ENCODE results near the gene FOXC1.
A peak's percentile ranks its signal among the peaks of the same experiment; 100 is the strongest.

Gene FOXC1

GRCh38 chr6:1600063-1600763 is 9.5 kb upstream of the FOXC1 start:
- DNase-seq: no peak

- no peak for DNase-seq
Measured at GRCh38 chr6:1600764-1601157, 9.0 kb upstream of the FOXC1 start.

- no peak for DNase-seq
Measured at GRCh38 chr6:1601158-1602048, 8.3 kb upstream of the FOXC1 start.

- DNase-seq: no peak
Measured at GRCh38 chr6:1602049-1602713, 7.5 kb upstream of the FOXC1 start.

GRCh38 chr6:1603708-1604107 is 6.0 kb upstream of the FOXC1 start:
- DNase-seq: no peak

GRCh38 chr6:1604158-1605003 is 5.3 kb upstream of the FOXC1 start:
- DNase-seq: peak; percentile 29 to 47

GRCh38 chr6:1605004-1605892 is 4.5 kb upstream of the FOXC1 start:
- no peak for DNase-seq

GRCh38 chr6:1605893-1606779 is 3.6 kb upstream of the FOXC1 start:
- DNase-seq: no peak

GRCh38 chr6:1606780-1607515 is 2.8 kb upstream of the FOXC1 start:
- no peak for DNase-seq

GRCh38 chr6:1607516-1608221 is 2.0 kb upstream of the FOXC1 start:
- no peak for DNase-seq

GRCh38 chr6:1608222-1609040 is 1.3 kb upstream of the FOXC1 start:
- no peak for DNase-seq

GRCh38 chr6:1609041-1609647 is 571 bp upstream of the FOXC1 start:
- DNase-seq: no peak

- no peak for DNase-seq
Measured at GRCh38 chr6:1610497-1611321, 994 bp downstream of the FOXC1 start.

GRCh38 chr6:1611322-1611571 is 1.5 kb downstream of the FOXC1 start:
- DNase-seq: no peak

GRCh38 chr6:1611572-1612298 is 2.0 kb downstream of the FOXC1 start:
- DNase-seq: peak; percentile 14 to 30

- DNase-seq: peak in 1 of 2 experiments; percentile 14
Measured at GRCh38 chr6:1612299-1612973, 2.7 kb downstream of the FOXC1 start.

All from AML-193 (cell line).